Activated naive CD4-positive, alpha-beta T cell treated with anti-CD3 and anti-CD28 coated beads, Interleukin-2, amount 50 U/mL, for 16 hours (primary cell): ENCODE measurements around the gene PLA2G5.

Source experiments
- DNase-seq: peaks from one replicate; pipeline ENCODE4 v3.0.0-alpha.2; 2020

PLA2G5 gene

GRCh38 chr1:20070357-20070756 is 363 bp downstream of the PLA2G5 start:
- no peak for DNase-seq

GRCh38 chr1:20071416-20071815 is 1.4 kb downstream of the PLA2G5 start:
- no peak for DNase-seq

GRCh38 chr1:20072771-20073170 is 2.8 kb downstream of the PLA2G5 start:
- DNase-seq, result no peak

GRCh38 chr1:20073256-20073655 is 3.3 kb downstream of the PLA2G5 start:
- no peak for DNase-seq

GRCh38 chr1:20074055-20074724 is 4.2 kb downstream of the PLA2G5 start:
- DNase-seq, result no peak

- no peak for DNase-seq
Observed at GRCh38 chr1:20074725-20075171, 4.8 kb downstream of the PLA2G5 start.

GRCh38 chr1:20075345-20075744 is 5.4 kb downstream of the PLA2G5 start:
- DNase-seq, result no peak

GRCh38 chr1:20076223-20076622 is 6.2 kb downstream of the PLA2G5 start:
- no peak for DNase-seq

GRCh38 chr1:20076710-20077461 is 6.9 kb downstream of the PLA2G5 start:
- DNase-seq, result no peak

GRCh38 chr1:20078171-20078651 is 8.2 kb downstream of the PLA2G5 start:
- DNase-seq, result no peak

- DNase-seq, result no peak
Observed at GRCh38 chr1:20078711-20079110, 8.7 kb downstream of the PLA2G5 start.

- DNase-seq, result no peak
Observed at GRCh38 chr1:20079661-20080305, 9.8 kb downstream of the PLA2G5 start.

GRCh38 chr1:20080441-20081352 is 10.7 kb downstream of the PLA2G5 start:
- DNase-seq, result no peak

GRCh38 chr1:20081353-20081810 is 11.4 kb downstream of the PLA2G5 start:
- no peak for DNase-seq

GRCh38 chr1:20082772-20083171 is 12.8 kb downstream of the PLA2G5 start:
- DNase-seq, result no peak

GRCh38 chr1:20083178-20083944 is 13.4 kb downstream of the PLA2G5 start:
- DNase-seq, result no peak

GRCh38 chr1:20086800-20087199 is 16.8 kb downstream of the PLA2G5 start:
- no peak for DNase-seq

- no peak for DNase-seq
Observed at GRCh38 chr1:20087668-20088067, 17.7 kb downstream of the PLA2G5 start.

GRCh38 chr1:20089328-20090077 is 19.5 kb downstream of the PLA2G5 start:
- no peak for DNase-seq

- no peak for DNase-seq
Observed at GRCh38 chr1:20090119-20090518, 20.1 kb downstream of the PLA2G5 start.

GRCh38 chr1:20090641-20091040 is 20.6 kb downstream of the PLA2G5 start:
- DNase-seq, result no peak
